Dendritic cell treated with granulocyte-macrophage colony-stimulating factor and Interleukin-4, amounts not matched to agents 40 ng/mL and 50 ng/mL, for 4 days (primary cell): ENCODE results near the gene TMEM39A.

ENCODE experiments used
- H3K27ac Mint-ChIP-seq: one replicate; pipeline ENCODE4 v1.8.0; 2022; ENCODE audit warnings: mild to moderate bottlenecking, mixed read lengths
- H3K27me3 Mint-ChIP-seq: one replicate; pipeline ENCODE4 v1.8.0; 2022; ENCODE audit warnings: mild to moderate bottlenecking, mixed read lengths
- H3K36me3 Mint-ChIP-seq: one replicate; pipeline ENCODE4 v1.8.0; 2022; ENCODE audit warnings: low read depth, mixed read lengths
- H3K4me1 Mint-ChIP-seq: one replicate; pipeline ENCODE4 v1.8.0; 2022; ENCODE audit warnings: low read depth, mixed read lengths
- H3K4me3 Mint-ChIP-seq: one replicate; pipeline ENCODE4 v1.8.0; 2022; ENCODE audit warnings: mild to moderate bottlenecking, moderate library complexity, mixed read lengths
- H3K9me3 Mint-ChIP-seq: one replicate; pipeline ENCODE4 v1.8.0; 2022; ENCODE audit warnings: mixed read lengths
- intact Hi-C: fragments of 100-400 bp; cut with micrococcal nuclease; formaldehyde crosslinking; loops from one replicate; pipeline ENCODE4 v1.15.0; 2022

Gene TMEM39A

DNA sequence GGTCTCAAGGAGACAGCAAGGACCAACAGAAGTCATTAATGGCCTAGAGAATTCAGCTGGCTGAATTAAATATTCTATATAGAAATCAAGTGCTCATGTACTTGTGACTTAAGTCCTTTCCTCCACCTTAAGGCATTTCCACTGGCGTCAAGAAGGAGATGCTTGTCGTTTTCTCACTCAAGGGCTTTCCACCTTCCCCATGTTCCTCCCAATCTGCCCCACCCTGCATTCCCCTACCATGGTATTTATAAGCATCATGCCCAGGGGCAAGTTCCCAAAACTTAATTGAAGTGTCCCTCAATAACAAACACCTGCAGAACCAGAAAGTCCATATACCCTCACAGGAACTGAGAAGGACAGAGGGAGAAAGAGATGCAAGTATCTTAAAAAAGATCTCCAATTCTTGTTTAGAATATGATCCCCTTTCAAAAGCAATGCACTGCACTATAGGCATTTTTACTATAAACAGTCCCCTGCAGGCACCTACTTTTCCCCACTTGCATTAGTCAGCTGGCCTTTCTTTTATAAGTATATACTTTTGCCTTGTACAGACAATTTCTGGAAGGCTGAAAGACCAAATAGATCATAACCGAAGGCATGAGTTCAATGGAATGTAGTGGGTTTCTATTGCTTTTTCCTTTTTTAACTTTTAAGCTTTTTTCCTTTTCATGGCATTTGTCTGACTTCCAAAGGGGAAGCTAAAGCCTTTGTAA is 29.6 kb downstream of the TMEM39A start:
- Mint-ChIP-seq H3K9me3 (peaks cover 9% of the 10 kb centered on the region), H3K4me1 (no peaks in the 10 kb centered on the region), H3K27ac (no peak overlapping the region), H3K4me3 (no peak overlapping the region), H3K36me3 (peaks cover 98% of the 10 kb centered on the region), H3K27me3 (no peaks in the 10 kb centered on the region)
- intact Hi-C loops: no loop called here

DNA sequence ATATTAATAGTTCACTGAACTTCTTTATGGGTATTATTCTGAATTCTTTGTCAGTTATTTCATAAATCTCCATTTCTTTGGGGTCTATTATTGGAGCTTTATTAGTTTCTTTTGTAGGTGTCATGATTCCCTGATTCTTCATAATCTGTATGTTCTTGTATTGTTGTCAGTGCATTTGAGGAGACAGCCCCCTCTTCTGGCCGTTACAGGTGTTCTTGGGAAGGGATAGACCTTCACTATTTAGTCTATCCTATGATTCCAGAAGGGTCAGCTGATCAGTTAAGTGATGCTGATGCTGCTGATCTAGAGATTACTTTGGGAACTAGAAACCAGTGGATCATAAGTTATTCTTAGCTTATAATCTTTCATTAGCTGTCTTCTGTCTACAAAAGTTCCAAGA is 34.9 kb downstream of the TMEM39A start:
- intact Hi-C loops: no loop called here
- no peaks in the 10 kb centered on the region for H3K27me3 Mint-ChIP-seq
- H3K36me3 Mint-ChIP-seq: peaks cover 75% of the 10 kb centered on the region
- no peak overlapping the region for H3K27ac Mint-ChIP-seq
- peaks cover 6% of the 10 kb centered on the region for H3K4me1 Mint-ChIP-seq
- no peak overlapping the region for H3K4me3 Mint-ChIP-seq
- H3K9me3 Mint-ChIP-seq: peaks cover 39% of the 10 kb centered on the region

DNA sequence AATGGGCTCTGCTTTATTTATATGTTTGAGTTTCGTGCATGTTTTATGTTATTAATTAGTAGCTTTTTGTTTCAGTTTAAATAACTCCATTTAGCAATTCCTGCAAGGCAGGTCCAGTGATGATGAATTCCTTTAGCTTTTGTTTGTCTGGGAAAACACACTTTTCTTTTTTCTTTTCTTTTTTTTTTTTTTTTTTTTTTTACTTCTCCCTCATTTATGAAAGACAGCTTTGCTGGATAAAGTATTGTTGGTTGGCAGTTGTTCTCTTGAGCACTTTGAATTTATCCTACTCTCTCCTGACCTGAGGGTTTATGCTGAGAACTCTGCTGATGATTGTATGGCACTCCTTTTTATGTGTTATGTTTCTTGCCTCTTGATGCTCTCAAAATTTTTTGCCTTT is 35.7 kb downstream of the TMEM39A start:
- peaks cover 39% of the 10 kb centered on the region for H3K9me3 Mint-ChIP-seq
- no peaks in the 10 kb centered on the region for H3K27me3 Mint-ChIP-seq
- H3K4me1 Mint-ChIP-seq: peaks cover 14% of the 10 kb centered on the region
- H3K36me3 Mint-ChIP-seq: peaks cover 66% of the 10 kb centered on the region
- H3K27ac Mint-ChIP-seq: no peak overlapping the region
- intact Hi-C loops: no loop called here
- H3K4me3 Mint-ChIP-seq: no peak overlapping the region

DNA sequence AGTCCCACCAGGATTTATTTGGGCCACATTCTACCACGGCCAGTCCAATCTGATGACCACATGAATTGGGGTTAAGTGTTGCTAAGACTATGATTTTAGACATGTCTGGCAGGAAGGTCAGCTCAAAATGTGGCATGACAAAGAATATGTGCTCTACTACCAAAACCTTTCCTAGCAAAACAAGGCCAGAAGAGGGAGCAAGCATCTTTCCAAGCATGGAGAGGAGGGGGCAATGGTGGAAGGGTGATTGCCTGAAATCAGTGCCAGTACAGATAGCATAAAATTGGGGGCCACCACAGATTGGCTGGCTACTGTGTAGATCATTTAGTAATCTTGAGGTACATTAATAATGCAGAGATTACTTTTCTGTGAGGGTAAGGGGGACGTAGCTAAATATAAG is 43.2 kb downstream of the TMEM39A start:
- H3K27ac Mint-ChIP-seq: no peak overlapping the region
- H3K9me3 Mint-ChIP-seq: no peaks in the 10 kb centered on the region
- H3K27me3 Mint-ChIP-seq: no peaks in the 10 kb centered on the region
- intact Hi-C loops: no loop called here
- no peak overlapping the region for H3K4me3 Mint-ChIP-seq
- H3K36me3 Mint-ChIP-seq: peaks cover 57% of the 10 kb centered on the region
- H3K4me1 Mint-ChIP-seq: peaks cover 27% of the 10 kb centered on the region

DNA sequence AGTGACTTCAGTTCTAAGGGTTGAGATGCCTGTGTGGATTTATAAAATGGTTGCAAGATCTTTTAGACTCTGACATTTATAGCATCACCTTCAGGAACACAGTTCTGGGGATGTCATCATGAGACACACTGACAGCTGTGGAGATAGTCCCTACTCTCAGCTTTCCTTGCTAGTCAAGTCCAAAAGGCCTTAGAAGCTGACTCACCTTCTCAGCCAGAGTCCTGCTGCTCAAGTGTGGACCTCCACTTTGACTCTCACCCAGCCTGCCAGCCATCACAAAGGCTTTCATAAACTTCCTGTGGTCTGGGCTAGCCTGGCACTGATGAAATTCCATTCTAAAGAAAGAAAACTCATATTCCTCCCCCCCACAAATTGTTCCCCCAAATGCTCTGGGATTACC is 44.8 kb downstream of the TMEM39A start:
- Mint-ChIP-seq H3K4me1 (peaks cover 23% of the 10 kb centered on the region), H3K27ac (no peak overlapping the region), H3K27me3 (no peaks in the 10 kb centered on the region), H3K9me3 (no peaks in the 10 kb centered on the region), H3K36me3 (peaks cover 72% of the 10 kb centered on the region), H3K4me3 (no peak overlapping the region)
- intact Hi-C loops: no loop called here

DNA sequence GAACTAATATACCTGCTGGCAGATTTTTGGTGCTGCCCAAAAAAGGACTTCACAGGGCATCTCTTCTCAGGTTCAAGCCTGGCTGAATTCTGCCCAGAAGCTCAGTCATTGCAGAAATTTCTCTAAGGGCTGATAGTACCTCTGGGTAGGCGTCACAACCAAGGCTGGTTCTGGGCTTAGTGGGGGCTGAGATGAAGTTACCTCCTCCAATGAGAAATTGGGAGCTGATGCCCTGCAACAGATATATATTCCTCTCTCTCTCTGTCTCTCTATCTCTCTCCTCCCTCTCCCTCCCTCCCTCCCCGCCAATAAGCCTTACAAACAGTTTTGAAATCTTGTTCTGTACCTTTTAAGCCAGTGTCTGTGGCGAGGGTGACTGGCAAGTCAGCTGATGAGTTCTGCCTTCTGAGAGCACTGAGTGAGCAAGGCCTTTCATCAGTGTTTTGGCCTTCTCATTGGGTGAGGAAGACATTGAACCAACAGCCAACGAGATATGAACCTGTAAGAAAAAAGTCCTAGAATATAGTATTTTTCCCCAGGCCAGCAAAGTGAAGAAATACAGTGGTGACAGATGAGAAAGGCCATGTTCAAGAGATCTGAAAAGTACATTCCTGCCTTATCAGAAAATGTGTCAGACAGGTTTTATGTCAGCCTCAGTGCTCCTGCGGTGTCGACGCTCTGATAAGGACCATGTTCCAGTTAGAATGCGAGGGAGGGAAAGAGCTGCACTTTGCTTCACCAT is 45.5 kb downstream of the TMEM39A start:
- H3K9me3 Mint-ChIP-seq: no peaks in the 10 kb centered on the region
- no peaks in the 10 kb centered on the region for H3K27me3 Mint-ChIP-seq
- no peak overlapping the region for H3K4me3 Mint-ChIP-seq
- peaks cover 16% of the 10 kb centered on the region for H3K4me1 Mint-ChIP-seq
- no peak overlapping the region for H3K27ac Mint-ChIP-seq
- intact Hi-C loops: no loop called here
- H3K36me3 Mint-ChIP-seq: peaks cover 79% of the 10 kb centered on the region

DNA sequence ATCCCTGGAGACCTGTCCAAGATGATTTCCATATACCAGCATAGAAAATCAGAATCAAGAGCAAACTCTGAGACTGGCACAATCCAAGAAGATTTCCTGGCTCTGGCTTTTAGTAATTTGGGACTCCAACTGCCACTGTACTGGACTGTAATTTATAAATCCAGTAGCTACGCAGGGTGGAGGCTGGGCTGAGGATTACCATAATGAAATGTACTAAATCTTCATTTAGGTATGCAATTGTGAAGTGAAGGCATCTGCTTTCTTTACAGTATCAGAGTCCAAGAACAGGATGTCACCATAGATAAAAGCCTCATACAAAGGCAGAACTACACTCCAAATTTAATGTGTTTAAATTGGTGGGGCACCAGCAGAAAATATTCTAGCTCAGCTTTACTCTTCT is 46.5 kb downstream of the TMEM39A start:
- peaks cover 7% of the 10 kb centered on the region for H3K4me1 Mint-ChIP-seq
- H3K36me3 Mint-ChIP-seq: peaks cover 89% of the 10 kb centered on the region
- H3K9me3 Mint-ChIP-seq: no peaks in the 10 kb centered on the region
- no peak overlapping the region for H3K4me3 Mint-ChIP-seq
- intact Hi-C loops: no loop called here
- no peak overlapping the region for H3K27ac Mint-ChIP-seq
- H3K27me3 Mint-ChIP-seq: no peaks in the 10 kb centered on the region

DNA sequence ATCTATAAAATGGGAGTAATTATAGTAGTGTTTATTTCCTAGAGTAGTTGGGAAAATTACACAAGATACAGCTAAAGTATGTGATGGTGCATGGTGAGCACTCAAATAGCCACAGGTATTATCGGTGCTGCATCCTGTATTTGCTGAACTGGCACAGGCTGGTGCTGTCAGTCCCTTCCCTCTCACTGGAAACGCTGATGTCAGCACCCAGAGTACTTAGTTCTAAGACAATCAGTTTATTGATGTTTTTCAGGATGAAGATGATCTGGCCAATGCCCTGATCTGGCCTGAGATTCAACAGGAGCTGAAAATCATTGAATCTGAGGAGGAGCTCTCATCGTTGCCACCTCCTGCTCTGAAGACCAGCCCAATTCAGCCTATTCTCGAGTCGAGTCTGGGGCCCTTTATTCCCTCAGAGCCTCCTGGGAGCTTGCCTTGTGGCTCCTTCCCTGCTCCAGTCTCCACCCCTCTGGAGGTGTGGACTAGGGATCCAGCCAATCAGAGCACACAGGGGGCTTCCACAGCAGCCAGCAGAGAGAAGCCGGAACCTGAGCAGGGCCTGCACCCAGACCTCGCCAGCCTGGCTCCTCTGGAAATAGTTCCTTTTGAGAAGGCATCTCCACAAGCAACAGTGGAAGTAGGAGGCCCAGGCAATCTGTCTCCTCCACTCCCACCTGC is 49.7 kb downstream of the TMEM39A start:
- Mint-ChIP-seq H3K27ac (no peak overlapping the region), H3K27me3 (no peaks in the 10 kb centered on the region), H3K9me3 (no peaks in the 10 kb centered on the region), H3K36me3 (peaks cover 99% of the 10 kb centered on the region), H3K4me1 (no peaks in the 10 kb centered on the region), H3K4me3 (no peak overlapping the region)
- intact Hi-C loops: no loop called here

DNA sequence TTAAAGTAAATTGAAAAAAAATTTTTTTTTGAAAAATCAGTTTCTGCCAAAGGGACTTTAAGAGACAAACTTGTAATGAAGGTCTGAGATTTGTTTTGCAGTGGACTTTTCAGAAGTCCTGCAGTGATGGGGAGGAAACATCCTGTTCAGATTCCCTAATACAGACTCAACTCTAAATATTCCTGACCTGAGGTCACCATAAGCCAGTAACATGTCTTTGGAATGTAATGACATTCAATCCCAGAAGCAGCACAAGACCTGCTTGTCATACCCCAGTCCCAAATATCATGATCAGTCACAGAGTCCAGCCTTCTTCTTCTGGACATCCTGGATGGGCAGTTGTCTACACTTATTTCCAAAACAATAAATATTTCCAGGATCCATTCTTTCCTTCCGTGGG is 53.6 kb downstream of the TMEM39A start:
- H3K9me3 Mint-ChIP-seq: no peaks in the 10 kb centered on the region
- H3K36me3 Mint-ChIP-seq: peaks cover 95% of the 10 kb centered on the region
- no peaks in the 10 kb centered on the region for H3K27me3 Mint-ChIP-seq
- H3K27ac Mint-ChIP-seq: no peak overlapping the region
- intact Hi-C loops: no loop called here
- no peaks in the 10 kb centered on the region for H3K4me1 Mint-ChIP-seq
- no peak overlapping the region for H3K4me3 Mint-ChIP-seq

DNA sequence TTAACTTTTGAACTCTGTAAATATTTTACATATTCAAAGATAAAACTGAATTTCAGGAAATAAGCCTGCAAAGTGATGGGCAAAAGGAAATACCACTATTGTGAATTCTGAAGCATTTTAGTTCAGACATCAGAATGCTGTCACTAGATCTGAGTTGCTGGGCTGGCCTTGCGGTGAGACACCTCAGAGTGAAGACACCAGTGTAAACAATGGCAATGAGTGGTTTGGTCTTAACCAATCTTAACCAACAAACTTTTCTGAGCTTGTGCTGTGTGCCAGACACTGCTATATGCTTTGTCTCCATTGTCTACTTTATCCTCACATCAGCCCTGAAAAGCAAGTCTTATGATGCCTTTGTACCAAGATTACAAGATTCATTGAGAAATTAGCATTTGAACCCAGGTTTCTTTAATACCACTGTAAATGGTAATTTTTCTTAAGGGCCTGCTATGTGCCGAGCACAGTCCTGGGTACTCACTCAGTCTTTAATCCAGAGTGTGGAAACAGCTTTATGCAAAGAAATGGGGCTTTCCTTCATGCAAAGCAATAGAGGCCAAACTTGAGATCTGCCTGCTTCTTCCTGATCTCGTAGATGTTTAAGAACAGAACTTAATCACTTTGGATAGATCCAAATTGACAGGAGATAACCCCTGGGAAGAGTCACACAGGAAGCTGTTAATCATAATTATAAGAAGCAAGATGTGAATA is 55.0 kb downstream of the TMEM39A start:
- peaks cover 95% of the 10 kb centered on the region for H3K36me3 Mint-ChIP-seq
- no peaks in the 10 kb centered on the region for H3K27me3 Mint-ChIP-seq
- no peaks in the 10 kb centered on the region for H3K9me3 Mint-ChIP-seq
- no peak overlapping the region for H3K4me3 Mint-ChIP-seq
- intact Hi-C loops: no loop called here
- H3K4me1 Mint-ChIP-seq: no peaks in the 10 kb centered on the region
- no peak overlapping the region for H3K27ac Mint-ChIP-seq

DNA sequence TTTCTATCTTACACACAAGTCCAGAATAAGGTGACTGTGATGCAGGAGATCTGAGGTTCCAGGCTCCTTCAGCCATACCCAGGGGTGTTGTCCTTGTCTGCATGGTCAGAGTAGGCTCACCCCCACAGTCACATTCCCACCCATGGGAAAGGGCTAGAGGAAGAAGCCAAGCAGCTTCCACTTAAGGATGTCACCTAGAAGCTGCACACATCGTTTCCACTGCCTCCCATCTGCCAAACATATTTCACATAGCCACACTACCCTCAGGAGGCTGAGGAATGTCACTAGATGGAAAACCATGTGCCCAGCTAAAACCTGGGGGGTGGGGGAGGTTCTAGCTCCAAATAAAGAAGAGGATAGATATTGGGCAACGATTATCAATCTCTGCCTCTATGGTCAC is 58.1 kb downstream of the TMEM39A start:
- Mint-ChIP-seq H3K9me3 (no peaks in the 10 kb centered on the region), H3K27ac (no peak overlapping the region), H3K36me3 (peaks cover 96% of the 10 kb centered on the region), H3K4me3 (no peak overlapping the region), H3K27me3 (no peaks in the 10 kb centered on the region), H3K4me1 (no peaks in the 10 kb centered on the region)
- intact Hi-C loops: no loop called here

DNA sequence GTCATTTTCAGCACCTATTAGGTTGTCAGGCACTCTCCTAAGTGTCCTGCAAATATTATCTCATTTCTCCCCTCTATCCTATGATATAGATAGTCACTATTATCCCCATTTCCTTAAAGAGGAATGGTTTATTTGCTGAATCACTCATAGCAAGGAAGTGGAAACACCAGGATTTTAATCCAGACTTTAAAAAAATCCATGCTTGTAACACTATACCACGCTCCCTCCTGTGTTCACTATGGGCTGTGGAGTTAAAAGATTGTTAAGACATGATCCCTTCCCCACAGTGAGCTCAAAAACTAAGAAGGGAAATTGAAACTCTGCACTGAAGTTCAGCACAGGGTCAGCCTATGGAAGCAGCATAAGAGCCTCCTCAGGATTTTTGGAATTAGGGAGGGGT is 60.2 kb downstream of the TMEM39A start:
- Mint-ChIP-seq H3K27ac (no peak overlapping the region), H3K27me3 (no peaks in the 10 kb centered on the region), H3K36me3 (peaks cover 96% of the 10 kb centered on the region), H3K9me3 (no peaks in the 10 kb centered on the region), H3K4me1 (no peaks in the 10 kb centered on the region), H3K4me3 (no peak overlapping the region)
- intact Hi-C loops: no loop called here

DNA sequence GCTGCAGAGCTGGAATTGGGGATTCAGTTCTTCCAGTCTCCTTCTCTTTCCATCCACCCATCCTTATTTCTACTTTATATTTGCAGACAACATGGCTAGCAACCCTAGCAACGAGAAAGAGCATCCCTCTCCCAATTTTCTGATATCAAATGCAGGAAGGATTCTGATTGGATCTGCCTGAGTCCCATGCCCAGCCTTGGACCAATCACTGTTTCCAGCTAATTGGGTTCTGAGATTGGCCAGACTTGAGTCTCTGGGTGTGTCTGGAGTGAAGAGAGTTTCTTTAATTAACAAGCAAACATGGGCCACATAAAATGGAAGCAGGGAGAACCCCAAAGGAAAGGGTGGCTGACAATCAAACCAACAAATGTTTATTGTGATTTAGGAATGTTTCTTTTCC is 60.6 kb downstream of the TMEM39A start:
- intact Hi-C loops: no loop called here
- Mint-ChIP-seq H3K4me1 (no peaks in the 10 kb centered on the region), H3K36me3 (peaks cover 97% of the 10 kb centered on the region)

More for the DNA sequence above, 60.6 kb downstream of the TMEM39A start:
- no peak overlapping the region for H3K4me3 Mint-ChIP-seq
- no peaks in the 10 kb centered on the region for H3K27me3 Mint-ChIP-seq
- no peak overlapping the region for H3K27ac Mint-ChIP-seq
- no peaks in the 10 kb centered on the region for H3K9me3 Mint-ChIP-seq
